NCI-H345 treated with DMSO at 0.1 percent for 48 hours (cell line): Measurements from ENCODE around the gene LDLRAD3.
A peak's percentile ranks its signal among the peaks of the same experiment; 100 is the strongest.

Source experiments
- DNase-seq: peaks from one replicate; lab custom pipeline; 2025; ENCODE audit not compliant: unreplicated experiment; lab: John Stamatoyannopoulos, UW

The LDLRAD3 gene

DNA sequence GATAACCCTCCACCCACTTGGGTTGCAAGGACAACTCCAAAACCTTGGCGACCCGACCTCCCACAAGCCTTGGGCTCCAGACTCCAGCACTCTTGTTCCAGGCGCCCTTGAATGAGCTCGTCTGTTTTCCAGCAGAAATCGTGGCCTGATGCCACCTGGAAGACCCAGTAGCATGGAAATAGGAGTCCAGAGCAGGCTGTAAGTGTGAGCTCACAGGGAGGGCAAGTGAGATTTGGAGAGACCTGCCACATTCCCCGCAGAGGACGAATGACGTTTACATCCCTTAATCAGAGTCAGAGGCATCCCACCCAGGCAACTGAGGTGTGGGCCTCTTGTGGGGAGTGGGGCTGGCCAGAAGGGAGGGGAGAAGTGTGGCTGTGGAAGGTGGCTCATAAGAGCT is 71.9 kb downstream of the LDLRAD3 start:
- no peak for DNase-seq

- no peak for DNase-seq
Measured at GRCh38 chr11:36016263-36016662, 72.4 kb downstream of the LDLRAD3 start.

DNA sequence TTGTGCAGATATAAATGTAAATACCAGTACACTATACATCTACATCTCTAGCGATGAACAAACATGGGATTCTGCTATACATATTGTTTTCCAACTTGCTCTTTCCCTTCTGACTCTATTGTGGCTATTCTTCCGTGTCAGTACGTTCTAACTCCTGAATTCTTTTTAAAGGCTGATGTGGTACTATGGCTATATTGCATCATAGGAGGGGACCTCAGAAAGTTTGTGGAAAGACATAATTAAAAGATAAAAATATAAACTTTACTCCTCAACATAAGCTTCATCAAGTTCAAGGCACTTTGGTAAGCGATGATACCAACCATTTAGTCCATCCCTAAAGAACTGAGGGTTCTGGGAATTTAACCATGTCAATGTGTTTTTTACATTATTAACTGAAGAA is 72.8 kb downstream of the LDLRAD3 start:
- no peak for DNase-seq

DNA sequence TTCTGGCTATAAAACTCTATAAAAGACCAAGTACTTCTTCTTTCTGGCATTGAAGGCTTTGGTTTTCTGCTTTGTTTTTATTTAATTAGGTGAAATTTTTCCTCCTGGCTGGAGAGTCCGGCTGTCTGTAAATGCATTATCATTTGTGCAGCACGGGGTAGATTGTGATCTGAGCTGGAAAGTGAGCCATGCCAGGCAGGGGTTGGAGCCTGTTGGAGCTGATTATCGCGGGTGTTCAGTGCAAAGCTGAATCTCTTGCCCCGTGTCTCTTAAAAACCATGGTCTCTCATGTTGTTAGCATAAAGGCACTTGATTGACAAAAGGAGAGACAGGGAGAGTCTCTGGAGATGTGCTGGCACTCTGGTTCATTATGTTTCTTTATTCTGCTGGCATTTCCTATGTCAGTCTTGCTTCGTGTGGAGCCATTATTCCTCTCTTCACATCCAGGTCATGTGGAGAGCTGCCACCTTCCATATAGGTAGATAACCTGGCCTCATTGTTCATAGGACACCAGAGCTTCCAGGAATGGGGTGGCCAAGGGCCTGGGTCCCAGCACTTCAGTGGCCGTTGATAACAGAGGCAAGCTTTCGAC is 75.2 kb downstream of the LDLRAD3 start:
- peak; percentile 65 for DNase-seq

DNA sequence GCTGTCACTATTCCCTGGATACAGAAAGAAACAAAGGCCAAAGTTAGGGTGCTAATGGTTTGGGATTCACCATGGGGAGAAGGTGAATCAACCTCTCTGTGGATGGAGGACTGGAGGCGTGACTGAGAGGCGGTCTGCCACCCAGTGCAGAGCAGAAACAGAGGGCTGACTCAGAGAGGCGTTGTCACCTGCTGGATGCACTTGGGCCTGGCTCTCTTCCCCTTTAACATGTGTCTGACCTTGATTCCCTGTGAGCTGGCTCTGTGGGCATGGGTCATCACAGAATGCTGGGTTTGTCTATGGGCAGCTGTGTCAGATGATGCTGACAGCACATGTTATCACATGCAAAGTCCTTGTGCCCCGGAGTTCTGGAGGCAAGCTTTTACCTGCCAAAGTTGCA is 75.9 kb downstream of the LDLRAD3 start:
- no peak for DNase-seq

- DNase-seq = no peak
Measured at GRCh38 chr11:36022882-36023281, 79.0 kb downstream of the LDLRAD3 start.

DNA sequence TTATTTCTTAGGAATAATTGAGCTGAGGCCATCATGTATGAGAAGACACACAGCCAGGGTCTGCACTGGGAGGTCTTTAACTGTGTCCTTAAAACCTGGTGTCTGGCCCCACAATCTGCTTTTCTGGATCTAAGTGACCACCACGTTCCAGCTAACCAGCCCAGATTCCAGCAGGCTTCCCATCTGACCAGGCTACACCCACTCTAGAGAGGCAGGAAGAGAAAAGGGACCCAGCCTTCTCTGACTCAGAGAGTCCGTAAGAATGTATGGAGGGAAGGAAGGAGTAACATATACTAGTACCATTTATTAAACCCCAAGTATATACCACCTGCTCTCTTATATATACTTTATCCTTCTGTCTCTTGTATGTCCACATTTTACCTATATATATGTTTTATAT is 80.1 kb downstream of the LDLRAD3 start:
- no peak for DNase-seq

DNA sequence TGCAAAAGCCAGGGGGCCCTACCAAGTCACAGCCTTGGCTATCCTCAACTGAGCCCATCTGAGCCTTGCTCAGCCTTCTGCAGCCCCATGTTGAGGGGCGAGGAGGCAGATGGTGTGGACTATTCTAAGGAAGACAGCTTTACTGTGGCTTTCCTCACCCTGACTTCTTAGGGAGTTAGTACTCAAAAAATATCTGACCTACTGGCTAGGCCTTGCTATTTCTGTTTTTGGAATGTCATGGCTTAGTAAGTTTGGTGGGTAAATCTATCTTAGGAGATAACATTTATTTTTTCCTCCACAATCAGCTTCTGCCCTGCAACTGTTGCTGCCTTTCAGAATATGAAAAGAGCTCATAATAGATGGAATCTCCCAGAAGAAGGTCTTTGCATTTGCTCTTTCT is 80.9 kb downstream of the LDLRAD3 start:
- DNase-seq = no peak

GRCh38 chr11:36026315-36026968 is 82.6 kb downstream of the LDLRAD3 start:
- no peak for DNase-seq

DNA sequence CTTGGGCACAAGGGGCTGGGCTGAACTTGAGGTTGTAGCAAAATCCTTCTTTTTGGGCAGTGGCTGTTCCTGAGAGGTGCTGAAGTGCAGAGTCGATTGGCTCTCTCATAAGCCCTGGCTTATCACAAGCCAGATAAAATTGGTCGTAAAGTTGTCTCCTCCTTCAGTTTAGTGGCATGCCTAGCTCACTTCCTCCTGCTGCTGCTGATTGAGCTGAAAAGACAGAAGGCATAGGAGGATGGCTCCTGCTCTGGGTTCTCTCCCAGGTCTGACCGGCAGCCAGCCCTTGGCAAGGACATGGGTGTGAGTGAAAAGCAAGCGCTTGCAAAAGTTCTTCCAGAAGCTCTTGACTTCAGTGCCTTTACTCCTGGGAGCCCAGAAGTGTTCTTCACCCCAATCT is 83.9 kb downstream of the LDLRAD3 start:
- no peak for DNase-seq

- no peak for DNase-seq
Measured at GRCh38 chr11:36029616-36030015, 85.8 kb downstream of the LDLRAD3 start.

- no peak for DNase-seq
Measured at GRCh38 chr11:36030731-36031281, 86.9 kb downstream of the LDLRAD3 start.

DNA sequence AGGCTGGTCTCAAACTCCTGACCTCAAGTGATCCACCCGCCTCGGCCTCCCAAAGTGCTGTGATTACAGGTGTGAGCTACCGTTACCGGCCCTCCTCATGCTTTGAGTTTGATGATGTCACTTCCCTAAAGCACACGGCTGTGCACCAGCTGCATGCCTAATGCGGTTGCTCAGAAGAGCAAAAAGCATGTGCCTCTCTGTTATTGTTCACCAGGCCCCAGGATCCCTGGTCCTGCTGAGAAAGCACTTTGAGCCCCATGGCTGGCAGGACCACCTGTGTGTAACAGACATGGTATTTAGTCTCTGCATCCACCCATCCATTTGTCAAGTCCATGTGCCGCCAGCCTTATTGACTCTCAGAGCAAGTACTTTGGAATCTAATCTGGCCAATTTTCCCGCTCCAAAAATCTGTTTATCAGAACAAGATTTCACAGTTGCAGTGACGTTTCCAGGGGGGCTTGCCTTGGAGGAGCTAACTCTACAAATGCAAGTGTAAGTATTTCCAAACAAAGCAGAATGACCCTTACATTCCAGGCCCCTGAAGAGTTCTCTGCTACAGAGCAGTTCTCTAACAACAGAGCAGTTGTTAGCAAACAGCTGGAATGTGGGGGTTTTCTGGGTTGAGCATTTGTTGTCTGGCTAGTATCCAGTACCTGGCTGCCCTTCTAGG is 89.4 kb downstream of the LDLRAD3 start:
- DNase-seq = peak; percentile 59

- no peak for DNase-seq
Measured at GRCh38 chr11:36033936-36034335, 90.1 kb downstream of the LDLRAD3 start.

DNA sequence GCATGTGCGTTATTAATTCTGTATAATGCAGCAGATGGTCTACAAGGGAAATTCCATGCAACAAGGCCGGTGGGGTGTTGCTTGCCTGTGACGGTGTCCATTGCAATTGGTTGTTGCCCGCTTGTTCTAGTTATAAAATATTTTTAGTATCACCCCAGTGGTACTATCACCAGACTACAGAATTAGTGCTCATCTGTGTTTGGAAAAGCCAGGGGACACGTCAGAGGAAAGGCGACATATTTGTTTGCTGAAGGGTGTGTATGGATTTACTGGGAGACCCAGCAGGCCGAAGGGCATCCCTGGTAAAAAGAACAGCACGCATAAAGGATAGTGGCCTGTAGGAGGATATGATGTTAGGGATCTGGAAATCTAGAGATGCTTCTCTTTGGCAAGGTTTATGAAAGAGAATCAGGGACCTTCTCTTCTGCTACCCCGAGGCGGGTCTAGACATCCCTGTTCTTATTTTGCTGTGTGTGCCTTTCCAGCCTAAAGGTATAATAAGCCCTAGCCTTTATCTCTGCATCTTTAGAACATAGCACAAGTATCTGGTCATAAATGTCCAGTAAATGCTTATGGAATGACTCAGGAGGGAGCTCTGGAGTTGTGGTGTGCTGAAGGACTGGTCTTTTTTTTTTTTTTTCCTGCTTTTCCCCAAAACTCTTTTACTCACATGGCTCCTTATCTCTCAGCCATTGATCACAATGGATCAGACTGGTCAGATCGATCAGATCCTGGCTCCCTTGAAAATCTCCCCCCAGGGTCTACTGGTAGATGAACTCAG is 90.9 kb downstream of the LDLRAD3 start:
- no peak for DNase-seq

- no peak for DNase-seq
Measured at GRCh38 chr11:36035454-36035853, 91.6 kb downstream of the LDLRAD3 start.

- no peak for DNase-seq
Measured at GRCh38 chr11:36035999-36036398, 92.1 kb downstream of the LDLRAD3 start.

DNA sequence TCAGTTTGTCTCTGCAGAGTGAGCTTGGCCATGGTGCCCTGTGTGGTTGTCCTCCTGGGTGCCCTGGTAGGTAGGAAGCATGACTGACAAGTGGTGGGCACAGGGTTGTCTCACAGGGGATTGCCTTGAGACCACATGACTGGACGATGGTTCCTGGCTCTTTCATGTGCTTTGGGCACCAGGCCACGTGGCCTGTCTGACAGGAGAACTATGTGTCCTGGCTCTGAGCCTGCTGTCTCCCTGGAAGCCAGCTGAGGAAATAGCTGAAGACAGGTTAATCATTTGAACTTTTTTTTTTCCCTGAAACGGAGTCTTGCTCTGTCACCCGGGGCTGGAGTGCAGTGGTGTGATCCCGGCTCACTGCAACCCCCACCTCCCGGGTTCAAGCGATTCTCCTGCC is 93.2 kb downstream of the LDLRAD3 start:
- DNase-seq = no peak

DNA sequence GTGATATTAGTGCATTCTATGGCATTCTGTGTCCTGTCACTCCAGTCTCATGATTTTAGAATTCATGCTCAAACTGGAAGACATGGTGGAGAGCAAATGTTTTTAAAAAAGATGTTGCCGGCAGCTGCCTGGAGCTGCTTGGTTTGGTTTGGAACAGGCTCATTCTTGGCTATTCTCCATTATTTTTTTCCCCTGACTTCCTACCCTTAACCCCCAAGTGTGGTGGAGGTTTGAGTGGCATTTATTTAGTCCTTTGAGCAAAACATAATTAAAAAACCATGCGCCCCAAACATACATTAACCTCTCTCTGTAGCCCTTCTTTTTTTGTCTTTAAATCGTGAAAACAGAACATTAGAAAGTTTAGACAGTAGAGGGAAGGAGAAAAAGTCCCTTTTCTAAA is 94.7 kb downstream of the LDLRAD3 start:
- DNase-seq = no peak

GRCh38 chr11:36039471-36039870 is 95.6 kb downstream of the LDLRAD3 start:
- no peak for DNase-seq

- DNase-seq = no peak
Measured at GRCh38 chr11:36041988-36042611, 98.2 kb downstream of the LDLRAD3 start.
